HEK293 (cell line): ENCODE data around the gene AGPAT4.

Source experiments
- CTCF ChIA-PET: fragments of 350-600 bp; formaldehyde crosslinking; extraction: SDS; loops from one replicate; lab custom pipeline; 2021; ENCODE audit warnings: antibody characterized with exemption; lab: Yijun Ruan, JAX
- POLR2A ChIA-PET: fragments of 300-600 bp; formaldehyde crosslinking; extraction: SDS; loops from one replicate; lab custom pipeline; 2020; ENCODE audit warnings: antibody characterized with exemption, inconsistent platforms; lab: Yijun Ruan, JAX
- H3K27ac ChIP-seq: fragments of 200-500 bp; sonication (Bioruptor generic); 2 replicates; pipeline ENCODE4 v1.5.1; 2014; ENCODE audit warnings: low read depth, low read length, control low read depth, inconsistent platforms; ENCODE audit errors: extremely low read depth
- H3K36me3 ChIP-seq, 2 experiments: fragments of 200-500 bp in 1 of 2; sonication (Bioruptor generic) in 1 of 2; 1 replicate in 1 of 2; 2 replicates in 1 of 2; pipeline ENCODE4 v1.5.1; 2014 to 2017; ENCODE audit warnings: inconsistent platforms in 2 of 2, low read length in 2 of 2; ENCODE audit not compliant: control insufficient read depth in 2 of 2, insufficient read depth in 1 of 2
- H3K4me1 ChIP-seq: fragments of 200-500 bp; sonication (Bioruptor generic); 2 replicates; pipeline ENCODE4 v1.5.1; 2014; ENCODE audit warnings: mild to moderate bottlenecking, low read length, inconsistent platforms; ENCODE audit not compliant: control insufficient read depth, insufficient read depth
- H3K4me3 ChIP-seq: 2 replicates; pipeline ENCODE4 v1.5.1; 2011; ENCODE audit warnings: low read depth, mild to moderate bottlenecking, control low read depth, low read length, moderate library complexity
- H3K9me3 ChIP-seq: fragments of 200-500 bp; sonication (Bioruptor generic); 2 replicates; pipeline ENCODE4 v1.5.1; 2014; ENCODE audit warnings: low read depth, low read length, inconsistent platforms; ENCODE audit not compliant: control insufficient read depth, insufficient read depth
- EGR2 ChIP-seq: fragments of 450-650 bp; formaldehyde crosslinking; IDR thresholded peaks from 2 replicates; pipeline ENCODE4 v1.5.1; 2016; ENCODE audit warnings: low read depth, missing biosample characterization, missing genetic modification characterization
- KLF16 ChIP-seq: fragments of 450-650 bp; formaldehyde crosslinking; IDR thresholded peaks from 2 replicates; pipeline ENCODE4 v1.5.1; 2017; ENCODE audit warnings: missing biosample characterization, missing genetic modification characterization
- OVOL3 ChIP-seq: fragments of 450-650 bp; formaldehyde crosslinking; IDR thresholded peaks from 2 replicates; pipeline ENCODE4 v1.5.1; 2016; ENCODE audit warnings: missing biosample characterization, missing genetic modification characterization
- PRDM1 ChIP-seq: fragments of 450-650 bp; formaldehyde crosslinking; IDR thresholded peaks from 2 replicates; pipeline ENCODE4; 2016; ENCODE audit warnings: missing biosample characterization, missing genetic modification characterization
- ZBTB17 ChIP-seq: fragments of 450-650 bp; formaldehyde crosslinking; IDR thresholded peaks from 2 replicates; pipeline ENCODE4 v1.5.1; 2016; ENCODE audit warnings: missing biosample characterization, missing genetic modification characterization
- ZFP3 ChIP-seq: fragments of 450-650 bp; formaldehyde crosslinking; IDR thresholded peaks from 2 replicates; pipeline ENCODE4 v1.5.1; 2016; ENCODE audit warnings: low read depth, missing biosample characterization, missing genetic modification characterization
- ZNF169 ChIP-seq: fragments of 450-650 bp; formaldehyde crosslinking; IDR thresholded peaks from 2 replicates; pipeline ENCODE4 v1.5.1; 2016; ENCODE audit warnings: missing biosample characterization, missing genetic modification characterization
- ZNF18 ChIP-seq: fragments of 450-650 bp; formaldehyde crosslinking; IDR thresholded peaks from 2 replicates; pipeline ENCODE4 v1.5.1; 2016; ENCODE audit warnings: missing biosample characterization, missing genetic modification characterization
- ZNF26 ChIP-seq: fragments of 450-650 bp; formaldehyde crosslinking; IDR thresholded peaks from 2 replicates; pipeline ENCODE4 v1.5.1; 2016; ENCODE audit warnings: missing biosample characterization, missing genetic modification characterization
- ZNF324 ChIP-seq: fragments of 450-650 bp; formaldehyde crosslinking; IDR thresholded peaks from 2 replicates; pipeline ENCODE4 v1.5.1; 2016; ENCODE audit warnings: missing biosample characterization, missing genetic modification characterization
- ZNF501 ChIP-seq: fragments of 450-650 bp; formaldehyde crosslinking; IDR thresholded peaks from 2 replicates; pipeline ENCODE4 v1.5.1; 2016; ENCODE audit warnings: missing biosample characterization, missing genetic modification characterization
- ZNF510 ChIP-seq: fragments of 450-650 bp; formaldehyde crosslinking; IDR thresholded peaks from 2 replicates; pipeline ENCODE4 v1.5.1; 2018; ENCODE audit warnings: mild to moderate bottlenecking, missing genetic modification characterization, missing biosample characterization; ENCODE audit not compliant: insufficient replicate concordance
- ZNF544 ChIP-seq: fragments of 450-650 bp; formaldehyde crosslinking; IDR thresholded peaks from 2 replicates; pipeline ENCODE4 v1.5.0; 2017; ENCODE audit warnings: missing biosample characterization, missing genetic modification characterization
- TF ChIP-seq, protein P1 (sequence below): fragments of 450-650 bp; IDR thresholded peaks from 2 replicates; pipeline ENCODE4 v1.5.1; 2018; ENCODE audit warnings: missing biosample characterization, mild to moderate bottlenecking, missing genetic modification characterization
- TF ChIP-seq, protein P2 (sequence below): fragments of 450-650 bp; formaldehyde crosslinking; IDR thresholded peaks from 2 replicates; pipeline ENCODE4 v1.5.1; 2016; ENCODE audit warnings: missing biosample characterization, missing genetic modification characterization
- TF ChIP-seq, protein P3 (sequence below): fragments of 450-650 bp; formaldehyde crosslinking; IDR thresholded peaks from 2 replicates; pipeline ENCODE4 v1.5.1; 2016; ENCODE audit warnings: missing biosample characterization, missing genetic modification characterization, low read depth

AGPAT4 gene

GRCh38 chr6:161161889-161162624 is 111.8 kb downstream of the AGPAT4 start:
- no peak overlapping the region for H3K27ac ChIP-seq
- TF ChIP-seq, protein P1, sequence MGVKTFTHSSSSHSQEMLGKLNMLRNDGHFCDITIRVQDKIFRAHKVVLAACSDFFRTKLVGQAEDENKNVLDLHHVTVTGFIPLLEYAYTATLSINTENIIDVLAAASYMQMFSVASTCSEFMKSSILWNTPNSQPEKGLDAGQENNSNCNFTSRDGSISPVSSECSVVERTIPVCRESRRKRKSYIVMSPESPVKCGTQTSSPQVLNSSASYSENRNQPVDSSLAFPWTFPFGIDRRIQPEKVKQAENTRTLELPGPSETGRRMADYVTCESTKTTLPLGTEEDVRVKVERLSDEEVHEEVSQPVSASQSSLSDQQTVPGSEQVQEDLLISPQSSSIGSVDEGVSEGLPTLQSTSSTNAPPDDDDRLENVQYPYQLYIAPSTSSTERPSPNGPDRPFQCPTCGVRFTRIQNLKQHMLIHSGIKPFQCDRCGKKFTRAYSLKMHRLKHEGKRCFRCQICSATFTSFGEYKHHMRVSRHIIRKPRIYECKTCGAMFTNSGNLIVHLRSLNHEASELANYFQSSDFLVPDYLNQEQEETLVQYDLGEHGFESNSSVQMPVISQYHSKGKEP (tag by site-specific recombination), result no peak
- TF ChIP-seq ZNF26 (tag by site-specific recombination), result no peak
- no peak for TF ChIP-seq ZNF510 (tag by site-specific recombination)
- no peak for TF ChIP-seq EGR2 (tag by site-specific recombination)
- TF ChIP-seq ZFP3 (tag by site-specific recombination), result no peak
- ChIA-PET POLR2A (no interaction called here), CTCF (interaction anchor here (1.0 kb wide), 1 partner anchor 231 kb away, joined by 4 read pairs; no protein-coding TSS in a partner anchor)
- H3K4me1 ChIP-seq, result no peaks in the 10 kb centered on the region
- peaks cover 0 to 65% of the 10 kb centered on the region in 2 experiments; a peak in 2 of 3 replicates for H3K36me3 ChIP-seq
- H3K4me3 ChIP-seq, result no peak overlapping the region
- no peaks in the 10 kb centered on the region for H3K9me3 ChIP-seq

DNA sequence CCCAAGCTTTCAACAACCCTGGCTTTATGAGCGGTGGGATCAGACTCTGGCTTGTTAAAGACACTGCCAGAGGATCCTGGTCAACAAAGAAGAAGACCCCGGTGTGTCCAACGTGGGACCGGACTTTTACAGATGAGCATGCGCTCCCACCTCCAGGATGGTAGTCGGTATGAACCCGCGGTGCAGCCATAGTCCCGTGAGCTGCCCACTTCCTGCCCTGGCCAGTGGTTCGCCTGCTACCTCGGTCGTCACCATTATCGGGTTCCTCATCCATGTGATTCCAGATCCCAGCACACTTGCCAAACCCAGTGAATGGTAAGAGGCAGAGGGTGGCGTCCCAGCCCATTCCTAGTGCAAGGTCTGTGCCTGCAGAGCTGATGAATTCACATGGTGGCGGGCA is 112.7 kb downstream of the AGPAT4 start:
- no peak overlapping the region for H3K4me3 ChIP-seq
- no peak for TF ChIP-seq OVOL3 (tag by site-specific recombination)
- TF ChIP-seq ZBTB17 (tag by site-specific recombination), result no peak
- TF ChIP-seq ZNF501, result no peak
- no peak for TF ChIP-seq ZNF324 (tag by site-specific recombination)
- no peak for TF ChIP-seq KLF16 (tag by site-specific recombination)
- TF ChIP-seq, all 188 proteins: peak for 0
- ChIA-PET POLR2A (no interaction called here), CTCF (interaction anchor here (1.0 kb wide), 1 partner anchor 230 kb away, joined by 4 read pairs; no protein-coding TSS in a partner anchor)
- Histone ChIP-seq H3K27ac (no peak overlapping the region), H3K4me1 (no peaks in the 10 kb centered on the region), H3K36me3 (peaks cover 0 to 62% of the 10 kb centered on the region in 2 experiments; a peak in 2 of 3 replicates), H3K9me3 (no peaks in the 10 kb centered on the region)

DNA sequence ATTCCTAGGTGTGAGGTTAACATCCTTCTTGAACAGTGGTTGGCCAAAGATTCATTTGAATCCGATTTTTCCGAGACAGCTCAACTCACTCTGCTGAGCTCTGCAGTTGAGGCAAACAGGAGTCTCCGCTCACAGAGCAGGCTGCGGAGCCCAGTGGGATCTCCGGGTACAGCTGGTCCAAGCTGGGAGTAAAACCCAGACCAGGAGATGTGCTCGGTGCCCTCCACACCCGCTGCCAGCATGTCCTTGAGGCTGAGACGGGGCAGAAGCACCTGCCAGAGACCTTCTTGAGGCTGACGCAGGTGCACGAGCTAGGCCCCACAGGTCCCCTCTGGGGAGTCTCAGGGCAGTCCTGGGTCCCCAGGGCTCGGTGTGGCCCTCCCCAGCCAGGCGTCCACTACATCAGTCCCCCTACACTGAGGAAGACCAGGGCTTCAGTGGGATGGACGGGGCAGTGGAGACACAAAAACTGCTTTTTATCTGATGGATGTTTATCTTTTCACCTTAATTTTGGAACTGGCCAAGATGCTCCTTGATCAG is 119.0 kb downstream of the AGPAT4 start:
- TF ChIP-seq ZNF544 (tag by site-specific recombination), result no peak
- TF ChIP-seq, protein P2, sequence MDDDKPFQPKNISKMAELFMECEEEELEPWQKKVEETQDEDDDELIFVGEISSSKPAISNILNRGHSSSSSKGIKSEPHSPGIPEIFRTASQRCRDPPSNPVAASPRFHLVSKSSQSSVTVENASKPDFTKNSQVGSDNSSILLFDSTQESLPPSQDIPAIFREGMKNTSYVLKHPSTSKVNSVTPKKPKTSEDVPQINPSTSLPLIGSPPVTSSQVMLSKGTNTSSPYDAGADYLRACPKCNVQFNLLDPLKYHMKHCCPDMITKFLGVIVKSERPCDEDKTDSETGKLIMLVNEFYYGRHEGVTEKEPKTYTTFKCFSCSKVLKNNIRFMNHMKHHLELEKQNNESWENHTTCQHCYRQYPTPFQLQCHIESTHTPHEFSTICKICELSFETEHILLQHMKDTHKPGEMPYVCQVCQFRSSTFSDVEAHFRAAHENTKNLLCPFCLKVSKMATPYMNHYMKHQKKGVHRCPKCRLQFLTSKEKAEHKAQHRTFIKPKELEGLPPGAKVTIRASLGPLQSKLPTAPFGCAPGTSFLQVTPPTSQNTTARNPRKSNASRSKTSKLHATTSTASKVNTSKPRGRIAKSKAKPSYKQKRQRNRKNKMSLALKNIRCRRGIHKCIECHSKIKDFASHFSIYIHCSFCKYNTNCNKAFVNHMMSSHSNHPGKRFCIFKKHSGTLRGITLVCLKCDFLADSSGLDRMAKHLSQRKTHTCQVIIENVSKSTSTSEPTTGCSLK (tag by site-specific recombination), result no peak
- TF ChIP-seq PRDM1 (tag by site-specific recombination), result no peak
- TF ChIP-seq ZNF169, result no peak
- no peak for TF ChIP-seq ZNF18 (tag by site-specific recombination)
- TF ChIP-seq, protein P3, sequence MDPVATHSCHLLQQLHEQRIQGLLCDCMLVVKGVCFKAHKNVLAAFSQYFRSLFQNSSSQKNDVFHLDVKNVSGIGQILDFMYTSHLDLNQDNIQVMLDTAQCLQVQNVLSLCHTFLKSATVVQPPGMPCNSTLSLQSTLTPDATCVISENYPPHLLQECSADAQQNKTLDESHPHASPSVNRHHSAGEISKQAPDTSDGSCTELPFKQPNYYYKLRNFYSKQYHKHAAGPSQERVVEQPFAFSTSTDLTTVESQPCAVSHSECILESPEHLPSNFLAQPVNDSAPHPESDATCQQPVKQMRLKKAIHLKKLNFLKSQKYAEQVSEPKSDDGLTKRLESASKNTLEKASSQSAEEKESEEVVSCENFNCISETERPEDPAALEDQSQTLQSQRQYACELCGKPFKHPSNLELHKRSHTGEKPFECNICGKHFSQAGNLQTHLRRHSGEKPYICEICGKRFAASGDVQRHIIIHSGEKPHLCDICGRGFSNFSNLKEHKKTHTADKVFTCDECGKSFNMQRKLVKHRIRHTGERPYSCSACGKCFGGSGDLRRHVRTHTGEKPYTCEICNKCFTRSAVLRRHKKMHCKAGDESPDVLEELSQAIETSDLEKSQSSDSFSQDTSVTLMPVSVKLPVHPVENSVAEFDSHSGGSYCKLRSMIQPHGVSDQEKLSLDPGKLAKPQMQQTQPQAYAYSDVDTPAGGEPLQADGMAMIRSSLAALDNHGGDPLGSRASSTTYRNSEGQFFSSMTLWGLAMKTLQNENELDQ (tag by site-specific recombination), result no peak
- Histone ChIP-seq H3K4me3 (no peak overlapping the region), H3K27ac (no peak overlapping the region), H3K9me3 (no peaks in the 10 kb centered on the region), H3K4me1 (no peaks in the 10 kb centered on the region), H3K36me3 (peaks cover 0 to 52% of the 10 kb centered on the region in 2 experiments; a peak in 2 of 3 replicates)
- ChIA-PET POLR2A (interaction anchor here (1.5 kb wide), 1 partner anchor 119 kb away, joined by 4 read pairs; the partner anchor contains the start of gene AGPAT4), CTCF (interaction anchor here (1.4 to 1.8 kb wide), 2 partner anchors 11 to 216 kb away, joined by 4 to 6 read pairs; no protein-coding TSS in a partner anchor)
